Measurements from ENCODE around the gene ATP5F1D.

ATP5F1D gene

GRCh38 chr19:1220477-1220930 lies 21.0 kb upstream of the ATP5F1D start:
- H3K9me3 ChIP-seq (ENCODE audit: insufficient read depth, low read depth, low read length), result no peaks in the 10 kb centered on the region
- H3K4me1 ChIP-seq (ENCODE audit: insufficient read depth, low read length, poor library complexity, severe bottlenecking), result no peaks in the 10 kb centered on the region
- H3K9me2 ChIP-seq (replicated peaks; ENCODE audit: low read depth, low read length), result no peaks in the 10 kb centered on the region
- H3K27me3 ChIP-seq (ENCODE audit: insufficient read depth, low read length, poor library complexity, severe bottlenecking), result no peaks in the 10 kb centered on the region
- no peak overlapping the region for H3K4me3 ChIP-seq (ENCODE audit: low read length, poor library complexity, severe bottlenecking)
- H2AFZ ChIP-seq (ENCODE audit: low read length), result no peak overlapping the region
- no peak overlapping the region for H3K4me2 ChIP-seq (ENCODE audit: low read depth, low read length, poor library complexity, severe bottlenecking)
- H4K20me1 ChIP-seq (ENCODE audit: insufficient read depth, low read length, poor library complexity, severe bottlenecking), result peaks cover 12% of the 10 kb centered on the region
- H3K79me2 ChIP-seq (ENCODE audit: insufficient read depth, low read length), result peaks cover 39% of the 10 kb centered on the region; the same call in 1 of the 2 replicates
- TF ChIP-seq CTCF (conservative IDR thresholded peaks at IDR 0.05; ENCODE audit: low read length), result no peak
- no peak for TF ChIP-seq EZH2phosphoT487 (IDR thresholded peaks at IDR 0.05; ENCODE audit: borderline replicate concordance)
- H3K36me3 ChIP-seq (ENCODE audit: insufficient read depth, low read length), result peaks cover 19% of the 10 kb centered on the region; the same call in 1 of the 2 replicates
- H3F3A ChIP-seq (ENCODE audit: low read depth), result no peaks in the 10 kb centered on the region
- no peak overlapping the region for H3K9ac ChIP-seq (ENCODE audit: low read depth, low read length, poor library complexity, severe bottlenecking)

- Histone ChIP-seq H4K20me1 (ENCODE audit: insufficient read depth, low read length, poor library complexity, severe bottlenecking) (peaks cover 12% of the 10 kb centered on the region), H3K27me3 (ENCODE audit: insufficient read depth, low read length, poor library complexity, severe bottlenecking) (no peaks in the 10 kb centered on the region), H3K9me3 (ENCODE audit: insufficient read depth, low read depth, low read length) (no peaks in the 10 kb centered on the region), H3K36me3 (ENCODE audit: insufficient read depth, low read length) (peaks cover 19% of the 10 kb centered on the region; the same call in 1 of the 2 replicates), H3K4me1 (ENCODE audit: insufficient read depth, low read length, poor library complexity, severe bottlenecking) (no peaks in the 10 kb centered on the region), H3F3A (ENCODE audit: low read depth) (no peaks in the 10 kb centered on the region), H3K9ac (ENCODE audit: low read depth, low read length, poor library complexity, severe bottlenecking) (no peak overlapping the region), H3K4me2 (ENCODE audit: low read depth, low read length, poor library complexity, severe bottlenecking) (no peak overlapping the region), H3K9me2 (replicated peaks; ENCODE audit: low read depth, low read length) (no peaks in the 10 kb centered on the region), H2AFZ (ENCODE audit: low read length) (no peak overlapping the region), H3K4me3 (ENCODE audit: low read length, poor library complexity, severe bottlenecking) (no peak overlapping the region), H3K79me2 (ENCODE audit: insufficient read depth, low read length) (peaks cover 32% of the 10 kb centered on the region; the same call in 1 of the 2 replicates)
- TF ChIP-seq EZH2phosphoT487 (IDR thresholded peaks at IDR 0.05; ENCODE audit: borderline replicate concordance) (no peak), CTCF (conservative IDR thresholded peaks at IDR 0.05; ENCODE audit: low read length) (peak; percentile 52)
Measured at GRCh38 chr19:1220976-1221903, 20.3 kb upstream of the ATP5F1D start.

- Histone ChIP-seq H3K9me3 (ENCODE audit: insufficient read depth, low read depth, low read length) (no peaks in the 10 kb centered on the region), H3K27me3 (ENCODE audit: insufficient read depth, low read length, poor library complexity, severe bottlenecking) (no peaks in the 10 kb centered on the region), H3K9me2 (replicated peaks; ENCODE audit: low read depth, low read length) (no peaks in the 10 kb centered on the region), H3K4me3 (ENCODE audit: low read length, poor library complexity, severe bottlenecking) (no peak overlapping the region), H2AFZ (ENCODE audit: low read length) (no peak overlapping the region), H4K20me1 (ENCODE audit: insufficient read depth, low read length, poor library complexity, severe bottlenecking) (peaks cover 12% of the 10 kb centered on the region), H3K9ac (ENCODE audit: low read depth, low read length, poor library complexity, severe bottlenecking) (no peak overlapping the region), H3K4me2 (ENCODE audit: low read depth, low read length, poor library complexity, severe bottlenecking) (no peak overlapping the region), H3K4me1 (ENCODE audit: insufficient read depth, low read length, poor library complexity, severe bottlenecking) (no peaks in the 10 kb centered on the region), H3K36me3 (ENCODE audit: insufficient read depth, low read length) (peaks cover 25% of the 10 kb centered on the region; the same call in 1 of the 2 replicates), H3K79me2 (ENCODE audit: insufficient read depth, low read length) (peaks cover 25% of the 10 kb centered on the region; the same call in 1 of the 2 replicates), H3F3A (ENCODE audit: low read depth) (no peaks in the 10 kb centered on the region)
- no peak for TF ChIP-seq CTCF (conservative IDR thresholded peaks at IDR 0.05; ENCODE audit: low read length)
- no peak for TF ChIP-seq EZH2phosphoT487 (IDR thresholded peaks at IDR 0.05; ENCODE audit: borderline replicate concordance)
Measured at GRCh38 chr19:1221904-1222255, 19.7 kb upstream of the ATP5F1D start.

All from Loucy (cell line).